Tibial nerve (tissue), 4 donors: ENCODE results near the gene TMEM258. TPM values are rescaled to one million over a fixed set of nuclear protein-coding genes. Genes with fewer than 3 reads are reported as not detected.

Experiments
- DNase-seq, 2 donors: peaks; one replicate each; pipeline ENCODE4 v3.0.0-alpha.2; 2019; ENCODE audit warnings: low spot score in 2 of 2
- H3K27ac ChIP-seq, 4 donors: fragments of 200-600 bp; sonication (generic) in 3 of 4; one replicate each; pipeline ENCODE4 v1.5.1; 2017 to 2019; ENCODE audit warnings: mild to moderate bottlenecking in 1 of 4
- H3K27me3 ChIP-seq, 2 donors: fragments of 200-600 bp; sonication (generic) in 1 of 2; one replicate each; pipeline versions ENCODE4 v1.5.1 to v1.6.0; 2017 to 2019
- H3K36me3 ChIP-seq, 3 donors: fragments of 200-600 bp; sonication (generic); one replicate each; pipeline ENCODE4 v1.5.1; 2018 to 2019
- H3K4me1 ChIP-seq, 4 donors: fragments of 200-600 bp; sonication (generic) in 3 of 4; one replicate each; pipeline ENCODE4 v1.5.1; 2017 to 2019
- H3K4me3 ChIP-seq, 4 donors: fragments of 200-600 bp; sonication (generic) in 3 of 4; one replicate each; pipeline ENCODE4 v1.5.1; 2017 to 2019; ENCODE audit warnings: mild to moderate bottlenecking in 1 of 4, moderate library complexity in 1 of 4
- H3K9me3 ChIP-seq, 4 donors: fragments of 200-600 bp; sonication (generic) in 3 of 4; one replicate each; pipeline ENCODE4 v1.5.1; 2017 to 2019
- CTCF ChIP-seq, 5 experiments: fragments of 200-600 bp in 3 of 5; fragments of 450-650 bp in 2 of 5; sonication (generic) in 3 of 5; IDR thresholded peaks; one replicate each; pipeline ENCODE4 v1.5.1; 2016 to 2019; ENCODE audit warnings: antibody characterized with exemption in 5 of 5, mild to moderate bottlenecking in 3 of 5, moderate library complexity in 2 of 5
- EP300 ChIP-seq, 2 donors: sonication (generic); formaldehyde crosslinking; IDR thresholded peaks; one replicate each; pipeline ENCODE4 v1.6.1; 2017; ENCODE audit warnings: antibody characterized with exemption in 2 of 2, mild to moderate bottlenecking in 1 of 2
- POLR2A ChIP-seq, 2 donors: fragments of 450-650 bp; IDR thresholded peaks; one replicate each; pipeline ENCODE4 v1.6.1; 2017; ENCODE audit warnings: antibody characterized with exemption in 2 of 2, mild to moderate bottlenecking in 2 of 2, moderate library complexity in 2 of 2
- WGBS, 2 donors: methylation state at CpG; one replicate each; pipeline ENCODE4 v1.1.5; 2018; 5-methylcytosine and 5-hydroxymethylcytosine counted together
- total RNA-seq, 4 donors: library from RNA; depleted of rRNA; stranded (reverse); fragments of >200 nt; gene quantifications; one replicate each; pipeline ENCODE4 v1.1.0, GENCODE V29; 2016

Gene TMEM258
- total RNA-seq, 4 donors from 2014 or later = 21.9 to 56.7 (median 45.2) TPM

- Histone ChIP-seq H3K27me3 (no peaks in the 10 kb centered on the region), H3K9me3 (no peaks in the 10 kb centered on the region), H3K4me3 (no peak overlapping the region), H3K36me3 (peaks cover 0 to 26% (median 0%) of the 10 kb centered on the region in 3 donors), H3K4me1 (peaks cover 0 to 44% (median 13%) of the 10 kb centered on the region in 4 donors), H3K27ac (no peak overlapping the region)
- DNase-seq = peak; percentile 64 to 71
- 61 to 74% methylated on average over 16 of the region's 19 CpGs for WGBS, 2 donors
- peak; percentile 79 to 91 (median 90) for TF ChIP-seq CTCF (IDR thresholded peaks at IDR 0.05)
- TF ChIP-seq EP300 (IDR thresholded peaks at IDR 0.05) = no peak
Observed at GRCh38 chr11:61747192-61747966, 45.0 kb downstream of the TMEM258 start.

GRCh38 chr11:61746442-61747191 is 45.8 kb downstream of the TMEM258 start:
- Histone ChIP-seq H3K36me3 (peaks cover 0 to 34% (median 0%) of the 10 kb centered on the region in 3 donors), H3K9me3 (no peaks in the 10 kb centered on the region), H3K27ac (no peak overlapping the region), H3K4me1 (peaks cover 0 to 37% (median 13%) of the 10 kb centered on the region in 4 donors), H3K27me3 (no peaks in the 10 kb centered on the region), H3K4me3 (no peak overlapping the region)
- DNase-seq = no peak
- 76 to 79% methylated on average over 19 of the region's 19 CpGs for WGBS, 2 donors
- no peak for TF ChIP-seq CTCF (IDR thresholded peaks at IDR 0.05)
- no peak for TF ChIP-seq EP300 (IDR thresholded peaks at IDR 0.05)
- TF ChIP-seq POLR2A (IDR thresholded peaks at IDR 0.05) = no peak

DNA sequence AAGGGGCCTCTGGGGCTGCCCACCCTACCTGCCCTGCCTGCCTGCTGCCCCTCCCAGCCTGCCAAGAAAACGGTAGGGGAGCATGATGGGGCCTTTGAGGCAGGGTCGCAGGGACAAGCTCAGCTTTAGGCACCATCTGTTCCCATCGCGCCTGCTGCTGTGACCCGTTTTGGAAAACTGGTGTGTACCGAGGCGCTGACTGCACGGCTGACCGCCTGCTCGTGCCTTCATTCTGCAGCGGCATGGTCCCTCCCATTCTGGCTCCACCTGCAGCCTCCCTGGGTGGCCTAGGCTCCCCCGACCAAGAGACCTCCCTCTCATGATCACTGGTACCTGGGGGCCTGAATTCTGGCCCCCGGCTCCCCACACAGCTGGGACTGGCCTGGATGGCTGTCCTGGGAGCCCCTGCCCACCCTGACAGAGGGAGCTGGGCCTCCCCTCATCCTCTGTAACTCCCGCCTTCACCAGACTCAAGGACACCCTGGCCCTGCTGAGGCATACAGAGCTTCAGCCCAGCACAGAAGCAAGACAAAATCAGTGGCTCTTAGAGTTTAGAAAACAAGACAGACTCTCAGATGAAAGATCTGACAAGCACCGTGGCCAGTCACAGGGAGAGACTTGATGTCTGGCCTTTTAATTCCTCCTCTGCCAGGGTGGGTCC is 46.5 kb downstream of the TMEM258 start:
- Histone ChIP-seq H3K36me3 (peaks cover 0 to 41% (median 0%) of the 10 kb centered on the region in 3 donors), H3K4me1 (peaks cover 0 to 37% (median 13%) of the 10 kb centered on the region in 4 donors), H3K9me3 (no peaks in the 10 kb centered on the region), H3K27me3 (no peaks in the 10 kb centered on the region), H3K4me3 (no peak overlapping the region), H3K27ac (no peak overlapping the region)
- DNase-seq = no peak
- 63 to 65% methylated on average over 10 to 15 of the region's 15 CpGs for WGBS, 2 donors
- TF ChIP-seq CTCF (IDR thresholded peaks at IDR 0.05) = no peak
- no peak for TF ChIP-seq POLR2A (IDR thresholded peaks at IDR 0.05)
- TF ChIP-seq EP300 (IDR thresholded peaks at IDR 0.05) = no peak

GRCh38 chr11:61744609-61745156 is 47.7 kb downstream of the TMEM258 start:
- H3K27me3 ChIP-seq = no peaks in the 10 kb centered on the region
- TF ChIP-seq POLR2A (IDR thresholded peaks at IDR 0.05) (no peak), CTCF (IDR thresholded peaks at IDR 0.05) (no peak), EP300 (IDR thresholded peaks at IDR 0.05) (no peak)
- no peaks in the 10 kb centered on the region for H3K9me3 ChIP-seq
- H3K27ac ChIP-seq = no peak overlapping the region
- no peak for DNase-seq
- WGBS, 2 donors = 81 to 94% methylated on average over 4 to 5 of the region's 10 CpGs
- peaks cover 0 to 53% (median 0%) of the 10 kb centered on the region in 3 donors for H3K36me3 ChIP-seq
- H3K4me1 ChIP-seq = peaks cover 0 to 32% (median 10%) of the 10 kb centered on the region in 4 donors
- no peak overlapping the region for H3K4me3 ChIP-seq
